Measurements from ENCODE around the gene HOXA10.

Gene HOXA10

GRCh38 chr7:27186668-27187474 is 12.8 kb upstream of the HOXA10 start:
- TF ChIP-seq CTCF (IDR thresholded peaks at IDR 0.05), result no peak

DNA sequence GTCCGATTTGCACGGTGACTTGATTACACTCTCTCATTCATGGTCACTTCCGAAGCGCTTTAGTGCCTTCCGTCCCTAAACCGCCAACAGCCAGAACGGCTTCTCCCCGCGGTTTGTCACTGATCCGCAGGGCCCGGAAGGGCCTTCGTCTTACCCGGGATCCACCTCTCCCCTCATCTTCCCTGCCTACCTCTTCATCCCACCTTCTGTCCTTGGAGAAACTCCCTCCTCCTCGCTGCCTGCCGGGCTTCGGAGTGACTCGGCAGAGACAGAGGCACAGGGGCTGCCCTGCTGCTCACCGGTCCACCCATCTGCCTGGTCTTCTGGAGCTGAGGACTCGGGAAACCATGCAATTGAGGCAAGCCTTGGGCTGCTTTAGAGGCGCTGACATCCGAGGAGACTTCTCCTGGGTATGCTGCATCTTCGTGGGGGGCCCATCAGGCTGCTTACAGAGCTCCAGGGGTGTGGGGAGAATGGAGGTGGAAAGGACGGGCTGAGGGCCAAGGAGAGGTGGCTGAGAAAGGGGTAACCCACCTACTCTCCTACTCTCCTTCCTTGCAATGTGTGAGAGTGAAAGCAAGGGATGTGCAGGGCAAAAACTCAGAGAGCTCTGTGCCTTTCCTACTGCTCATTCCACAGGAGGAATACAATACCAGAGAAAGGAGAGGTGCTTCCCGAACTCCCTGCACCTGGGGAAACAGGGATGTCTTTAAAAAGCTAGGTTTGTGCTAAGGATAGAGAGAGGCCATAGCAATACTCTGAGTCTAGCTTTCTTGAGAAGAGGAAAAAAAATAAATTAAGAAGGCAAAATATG is 11.9 kb upstream of the HOXA10 start:
- TF ChIP-seq CTCF (IDR thresholded peaks at IDR 0.05), result no peak

- TF ChIP-seq CTCF (IDR thresholded peaks at IDR 0.05), result no peak
Observed at GRCh38 chr7:27185013-27185853, 11.1 kb upstream of the HOXA10 start, which contains the start of gene HOXA11. HOXA11 (minus strand) TSS chr7:27185232; CDS start chr7:27185144, 88 bp downstream.

GRCh38 chr7:27184337-27185012 is 10.4 kb upstream of the HOXA10 start:
- no peak for TF ChIP-seq CTCF (IDR thresholded peaks at IDR 0.05)

GRCh38 chr7:27183682-27184336 is 9.7 kb upstream of the HOXA10 start:
- no peak for TF ChIP-seq CTCF (IDR thresholded peaks at IDR 0.05)

DNA sequence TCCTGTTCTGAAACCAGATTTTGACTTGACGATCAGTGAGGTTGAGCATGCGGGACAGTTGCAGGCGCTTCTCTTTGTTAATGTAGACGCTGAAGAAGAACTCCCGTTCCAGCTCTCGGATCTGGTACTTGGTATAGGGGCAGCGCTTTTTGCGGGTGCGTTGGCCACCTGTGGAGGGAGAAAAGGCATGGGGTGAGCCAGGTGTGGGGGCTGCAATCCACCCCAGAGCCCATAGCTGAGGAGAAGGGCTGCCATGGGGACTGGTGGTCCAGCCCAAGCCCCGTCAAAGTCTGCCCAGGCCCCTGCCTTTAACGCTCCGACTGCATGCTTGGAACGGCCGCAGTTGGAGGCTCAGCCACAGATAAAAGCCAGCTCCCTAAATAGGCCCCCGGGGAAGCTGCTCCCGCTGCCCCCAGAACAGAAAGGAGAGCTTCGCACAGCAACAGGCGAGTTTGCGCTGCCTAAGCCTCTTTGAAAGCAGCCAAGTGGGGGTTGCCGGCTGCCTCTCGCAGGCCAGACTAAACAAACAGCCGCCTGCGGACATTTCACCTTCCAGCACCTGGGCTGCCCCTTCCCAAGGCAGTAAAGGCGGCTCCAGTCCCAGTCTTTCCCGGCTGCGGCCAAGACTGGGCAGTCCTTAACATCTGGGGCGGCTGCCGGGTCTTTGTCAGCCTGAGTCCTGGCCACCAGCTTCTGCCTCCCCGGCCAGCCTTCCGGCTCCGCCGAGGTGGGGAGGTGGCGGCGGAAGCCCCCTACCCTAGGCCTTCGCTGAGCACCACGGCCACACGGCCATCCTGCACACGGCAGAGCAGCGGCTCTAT is 9.0 kb upstream of the HOXA10 start:
- TF ChIP-seq CTCF (IDR thresholded peaks at IDR 0.05), result no peak

All from LNCAP (cell line).